SK-N-SH treated with all-trans-retinoic acid at 6 μM for 48 hours (cell line): ENCODE data around the gene PLXNA4.

ENCODE experiments used
- ATAC-seq: fragments of 200-7000 bp; cut with Tn5 transposase; 3 replicates; pipeline ENCODE4 v1.9.1; 2020; ENCODE audit warnings: mild to moderate bottlenecking, moderate library complexity
- ARNTL ChIP-seq: fragments of 450-650 bp; formaldehyde crosslinking; IDR thresholded peaks from 2 replicates; pipeline ENCODE4 v1.5.0; 2020; ENCODE audit warnings: low read depth, mild to moderate bottlenecking, moderate library complexity, borderline replicate concordance
- BACH2 ChIP-seq: fragments of 250-450 bp; sonication (Bioruptor Pico); IDR thresholded peaks from 2 replicates; pipeline ENCODE4 v1.9.0; 2021; ENCODE audit warnings: mild to moderate bottlenecking, borderline replicate concordance
- CSDC2 ChIP-seq: fragments of 250-450 bp; sonication (Bioruptor Pico); IDR thresholded peaks from 2 replicates; pipeline ENCODE4 v1.5.0; 2020; ENCODE audit warnings: mild to moderate bottlenecking, moderate library complexity
- ESRRG ChIP-seq: fragments of 250-450 bp; sonication (Bioruptor Pico); IDR thresholded peaks from 2 replicates; pipeline ENCODE4 v1.6.1; 2021; ENCODE audit warnings: mild to moderate bottlenecking
- GLIS3 ChIP-seq: fragments of 250-450 bp; sonication (Bioruptor Pico); IDR thresholded peaks from 2 replicates; pipeline ENCODE4 v1.5.0; 2020; ENCODE audit warnings: mild to moderate bottlenecking, moderate library complexity
- ISL1 ChIP-seq: fragments of 250-450 bp; sonication (Bioruptor Pico); IDR thresholded peaks from 2 replicates; pipeline ENCODE4 v2.1.2; 2022; ENCODE audit warnings: mild to moderate bottlenecking, moderate library complexity
- OSR1 ChIP-seq: fragments of 250-450 bp; sonication (Bioruptor Pico); IDR thresholded peaks from 2 replicates; pipeline ENCODE4 v1.8.0; 2022; ENCODE audit warnings: moderate library complexity, mild to moderate bottlenecking, inconsistent platforms
- PPARA ChIP-seq: fragments of 250-450 bp; sonication (Bioruptor Pico); IDR thresholded peaks from 2 replicates; pipeline ENCODE4 v1.5.0; 2020; ENCODE audit warnings: mild to moderate bottlenecking, borderline replicate concordance
- RARB ChIP-seq: fragments of 250-450 bp; sonication (Bioruptor Pico); IDR thresholded peaks from 2 replicates; pipeline ENCODE4 v1.8.0; 2021; ENCODE audit warnings: mild to moderate bottlenecking, moderate library complexity
- SNAI2 ChIP-seq: fragments of 250-450 bp; sonication (Bioruptor Pico); IDR thresholded peaks from 2 replicates; pipeline ENCODE4 v1.5.0; 2020; ENCODE audit warnings: mild to moderate bottlenecking, moderate library complexity
- TCF4 ChIP-seq: fragments of 250-450 bp; sonication (Bioruptor Pico); IDR thresholded peaks from 2 replicates; pipeline ENCODE4 v1.8.0; 2021; ENCODE audit warnings: mild to moderate bottlenecking, moderate library complexity, borderline replicate concordance
- TOX ChIP-seq: fragments of 250-450 bp; sonication (Bioruptor Pico); IDR thresholded peaks from 2 replicates; pipeline ENCODE4 v1.8.0; 2021; ENCODE audit warnings: mild to moderate bottlenecking, moderate library complexity, borderline replicate concordance
- ZC3H10 ChIP-seq: fragments of 250-450 bp; sonication (Bioruptor Pico); IDR thresholded peaks from 2 replicates; pipeline ENCODE4 v1.5.1; 2021; ENCODE audit warnings: mild to moderate bottlenecking, moderate library complexity
- ZFP30 ChIP-seq: fragments of 450-650 bp; formaldehyde crosslinking; IDR thresholded peaks from 2 replicates; pipeline ENCODE4 v1.5.0; 2022; ENCODE audit warnings: mild to moderate bottlenecking, moderate library complexity
- ZNF565 ChIP-seq: fragments of 450-650 bp; formaldehyde crosslinking; conservative IDR thresholded peaks from 2 replicates; pipeline ENCODE4 v1.5.0; 2020; ENCODE audit warnings: low read depth, mild to moderate bottlenecking, moderate library complexity
- ZNF70 ChIP-seq: fragments of 450-650 bp; formaldehyde crosslinking; IDR thresholded peaks from 2 replicates; pipeline ENCODE4 v1.5.0; 2020; ENCODE audit warnings: mild to moderate bottlenecking, moderate library complexity
- ZNF8 ChIP-seq: fragments of 450-650 bp; formaldehyde crosslinking; IDR thresholded peaks from 2 replicates; pipeline ENCODE4 v1.5.0; 2020; ENCODE audit warnings: mild to moderate bottlenecking, moderate library complexity
- TF ChIP-seq, protein P1 (sequence below): fragments of 250-450 bp; sonication (Bioruptor Pico); IDR thresholded peaks from 2 replicates; pipeline ENCODE4 v1.5.1; 2020; ENCODE audit warnings: low read depth, mild to moderate bottlenecking, moderate library complexity
- TF ChIP-seq, protein P2 (sequence below): fragments of 250-450 bp; sonication (Bioruptor Pico); IDR thresholded peaks from 2 replicates; pipeline ENCODE4 v1.8.0; 2020; ENCODE audit warnings: mild to moderate bottlenecking, moderate library complexity, borderline replicate concordance
- TF ChIP-seq, protein P3 (sequence below): fragments of 250-450 bp; sonication (Bioruptor Pico); IDR thresholded peaks from 2 replicates; pipeline ENCODE4 v1.5.0; 2020; ENCODE audit warnings: mild to moderate bottlenecking, moderate library complexity
- TF ChIP-seq, protein P4 (sequence below): fragments of 250-450 bp; sonication (Bioruptor Pico); IDR thresholded peaks from 2 replicates; pipeline ENCODE4 v1.8.0; 2021; ENCODE audit warnings: low read depth, mild to moderate bottlenecking, moderate library complexity, borderline replicate concordance

PLXNA4 gene

DNA sequence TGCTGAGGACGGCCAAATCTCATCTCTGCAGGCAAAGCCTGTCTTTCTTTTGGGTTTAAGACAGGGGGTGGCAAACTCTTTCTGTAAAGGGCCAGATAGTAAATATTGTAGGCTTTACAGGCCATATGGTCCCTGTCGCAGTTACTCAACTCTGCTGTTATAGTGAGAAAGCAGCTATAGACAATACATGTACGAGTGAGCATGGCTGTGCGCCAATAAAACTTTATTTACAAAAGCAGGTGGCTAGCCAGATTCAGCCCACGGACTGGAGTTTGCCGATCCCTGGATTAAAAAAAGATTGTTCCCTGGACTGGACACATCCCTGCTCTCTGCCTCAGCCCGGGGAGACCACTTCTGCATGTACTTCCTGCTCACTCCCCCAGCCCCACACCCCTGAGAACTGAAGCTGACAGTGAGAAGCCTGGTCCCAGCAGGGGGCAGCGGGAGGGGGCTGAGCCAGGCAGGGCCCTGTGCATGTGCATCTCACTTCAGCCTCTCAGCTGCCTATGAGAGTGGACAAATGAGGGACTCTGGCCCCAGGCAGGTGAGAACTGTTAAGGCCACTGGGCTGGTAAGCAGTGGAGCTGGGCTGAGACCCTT, 392.4 kb downstream of the PLXNA4 start:
- no peak for ATAC-seq

DNA sequence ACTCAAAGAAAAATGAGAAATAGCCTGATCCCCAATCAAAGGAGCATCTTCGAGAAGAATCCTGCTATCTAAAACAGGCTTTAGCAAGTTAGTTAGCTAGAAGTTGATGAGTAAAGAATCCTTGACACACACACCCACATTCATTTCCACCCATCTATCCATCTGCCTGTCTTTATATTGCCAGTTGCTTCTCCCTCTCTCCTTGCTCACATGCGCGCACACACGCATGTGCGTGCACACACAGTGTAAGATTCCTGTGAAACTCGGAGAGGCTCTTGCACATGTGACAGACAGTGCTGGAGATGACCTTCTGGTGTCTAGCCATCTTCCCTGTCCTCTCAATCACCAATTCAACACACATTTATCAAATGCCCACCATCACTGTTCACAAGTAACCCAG, 393.3 kb downstream of the PLXNA4 start:
- TF ChIP-seq RARB (no peak), TOX (CRISPR knock-in tag) (no peak), ZNF565 (no peak), ZNF8 (CRISPR knock-in tag) (no peak), ZNF70 (CRISPR knock-in tag) (no peak), CSDC2 (no peak), TCF4 (CRISPR knock-in tag) (no peak)
- TF ChIP-seq, protein P1, sequence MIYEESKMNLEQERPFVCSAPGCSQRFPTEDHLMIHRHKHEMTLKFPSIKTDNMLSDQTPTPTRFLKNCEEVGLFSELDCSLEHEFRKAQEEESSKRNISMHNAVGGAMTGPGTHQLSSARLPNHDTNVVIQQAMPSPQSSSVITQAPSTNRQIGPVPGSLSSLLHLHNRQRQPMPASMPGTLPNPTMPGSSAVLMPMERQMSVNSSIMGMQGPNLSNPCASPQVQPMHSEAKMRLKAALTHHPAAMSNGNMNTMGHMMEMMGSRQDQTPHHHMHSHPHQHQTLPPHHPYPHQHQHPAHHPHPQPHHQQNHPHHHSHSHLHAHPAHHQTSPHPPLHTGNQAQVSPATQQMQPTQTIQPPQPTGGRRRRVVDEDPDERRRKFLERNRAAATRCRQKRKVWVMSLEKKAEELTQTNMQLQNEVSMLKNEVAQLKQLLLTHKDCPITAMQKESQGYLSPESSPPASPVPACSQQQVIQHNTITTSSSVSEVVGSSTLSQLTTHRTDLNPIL (CRISPR knock-in tag) = no peak
- ATAC-seq = no peak

More for the DNA sequence above, 392.4 kb downstream of the PLXNA4 start:
- TF ChIP-seq BACH2 (CRISPR knock-in tag) (no peak), GLIS3 (CRISPR knock-in tag) (no peak), ISL1 (no peak), TCF4 (CRISPR knock-in tag) (no peak), ZNF565 (no peak)
- TF ChIP-seq, protein P2, sequence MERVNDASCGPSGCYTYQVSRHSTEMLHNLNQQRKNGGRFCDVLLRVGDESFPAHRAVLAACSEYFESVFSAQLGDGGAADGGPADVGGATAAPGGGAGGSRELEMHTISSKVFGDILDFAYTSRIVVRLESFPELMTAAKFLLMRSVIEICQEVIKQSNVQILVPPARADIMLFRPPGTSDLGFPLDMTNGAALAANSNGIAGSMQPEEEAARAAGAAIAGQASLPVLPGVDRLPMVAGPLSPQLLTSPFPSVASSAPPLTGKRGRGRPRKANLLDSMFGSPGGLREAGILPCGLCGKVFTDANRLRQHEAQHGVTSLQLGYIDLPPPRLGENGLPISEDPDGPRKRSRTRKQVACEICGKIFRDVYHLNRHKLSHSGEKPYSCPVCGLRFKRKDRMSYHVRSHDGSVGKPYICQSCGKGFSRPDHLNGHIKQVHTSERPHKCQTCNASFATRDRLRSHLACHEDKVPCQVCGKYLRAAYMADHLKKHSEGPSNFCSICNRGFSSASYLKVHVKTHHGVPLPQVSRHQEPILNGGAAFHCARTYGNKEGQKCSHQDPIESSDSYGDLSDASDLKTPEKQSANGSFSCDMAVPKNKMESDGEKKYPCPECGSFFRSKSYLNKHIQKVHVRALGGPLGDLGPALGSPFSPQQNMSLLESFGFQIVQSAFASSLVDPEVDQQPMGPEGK (CRISPR knock-in tag) = no peak

DNA sequence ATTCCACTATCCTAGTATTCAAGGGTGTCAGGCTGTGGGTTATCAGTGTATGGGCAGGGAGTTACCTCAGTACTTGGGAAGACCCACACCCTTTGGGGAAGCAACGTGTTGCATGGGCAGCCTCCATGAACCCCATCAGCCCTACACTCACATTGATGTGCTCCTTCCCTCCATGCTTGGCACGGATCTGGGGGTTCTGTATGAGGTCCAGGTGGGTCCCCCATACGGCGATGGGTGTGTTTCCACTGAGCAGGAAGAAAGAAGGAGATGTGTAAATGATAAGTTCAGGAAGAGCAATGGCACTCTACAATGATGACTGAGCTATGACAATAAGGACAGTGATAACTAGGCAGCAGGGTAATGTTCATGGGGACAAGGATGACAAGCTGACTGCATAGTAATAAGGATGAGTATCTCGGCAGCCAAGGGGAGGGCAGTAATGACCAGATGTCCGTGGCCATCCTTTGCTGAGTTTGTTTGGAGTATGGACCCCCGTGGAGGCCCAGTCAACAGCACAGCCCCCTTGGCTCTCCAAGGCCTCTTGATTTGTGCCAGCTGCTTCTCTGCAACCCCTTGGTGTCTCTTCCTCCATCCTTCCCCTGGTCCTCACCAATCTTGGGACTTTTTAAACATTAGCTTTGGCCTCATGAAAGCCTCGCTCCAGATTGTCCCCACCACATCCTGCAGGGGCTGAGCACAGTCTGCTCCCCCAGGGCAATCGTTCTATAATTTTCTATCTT, 394.2 kb downstream of the PLXNA4 start:
- TF ChIP-seq ZNF565 (no peak), ZC3H10 (CRISPR knock-in tag) (no peak), PPARA (CRISPR knock-in tag) (no peak), TCF4 (CRISPR knock-in tag) (no peak), ESRRG (CRISPR knock-in tag) (no peak), ISL1 (no peak), ZFP30 (CRISPR knock-in tag) (no peak), GLIS3 (CRISPR knock-in tag) (no peak), SNAI2 (CRISPR knock-in tag) (no peak), ARNTL (no peak), OSR1 (CRISPR knock-in tag) (no peak), CSDC2 (no peak), TOX (CRISPR knock-in tag) (no peak)
- TF ChIP-seq, protein P3, sequence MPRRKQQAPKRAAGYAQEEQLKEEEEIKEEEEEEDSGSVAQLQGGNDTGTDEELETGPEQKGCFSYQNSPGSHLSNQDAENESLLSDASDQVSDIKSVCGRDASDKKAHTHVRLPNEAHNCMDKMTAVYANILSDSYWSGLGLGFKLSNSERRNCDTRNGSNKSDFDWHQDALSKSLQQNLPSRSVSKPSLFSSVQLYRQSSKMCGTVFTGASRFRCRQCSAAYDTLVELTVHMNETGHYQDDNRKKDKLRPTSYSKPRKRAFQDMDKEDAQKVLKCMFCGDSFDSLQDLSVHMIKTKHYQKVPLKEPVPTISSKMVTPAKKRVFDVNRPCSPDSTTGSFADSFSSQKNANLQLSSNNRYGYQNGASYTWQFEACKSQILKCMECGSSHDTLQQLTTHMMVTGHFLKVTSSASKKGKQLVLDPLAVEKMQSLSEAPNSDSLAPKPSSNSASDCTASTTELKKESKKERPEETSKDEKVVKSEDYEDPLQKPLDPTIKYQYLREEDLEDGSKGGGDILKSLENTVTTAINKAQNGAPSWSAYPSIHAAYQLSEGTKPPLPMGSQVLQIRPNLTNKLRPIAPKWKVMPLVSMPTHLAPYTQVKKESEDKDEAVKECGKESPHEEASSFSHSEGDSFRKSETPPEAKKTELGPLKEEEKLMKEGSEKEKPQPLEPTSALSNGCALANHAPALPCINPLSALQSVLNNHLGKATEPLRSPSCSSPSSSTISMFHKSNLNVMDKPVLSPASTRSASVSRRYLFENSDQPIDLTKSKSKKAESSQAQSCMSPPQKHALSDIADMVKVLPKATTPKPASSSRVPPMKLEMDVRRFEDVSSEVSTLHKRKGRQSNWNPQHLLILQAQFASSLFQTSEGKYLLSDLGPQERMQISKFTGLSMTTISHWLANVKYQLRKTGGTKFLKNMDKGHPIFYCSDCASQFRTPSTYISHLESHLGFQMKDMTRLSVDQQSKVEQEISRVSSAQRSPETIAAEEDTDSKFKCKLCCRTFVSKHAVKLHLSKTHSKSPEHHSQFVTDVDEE (CRISPR knock-in tag) = no peak
- TF ChIP-seq, protein P1 (CRISPR knock-in tag) = no peak
- TF ChIP-seq, protein P4, sequence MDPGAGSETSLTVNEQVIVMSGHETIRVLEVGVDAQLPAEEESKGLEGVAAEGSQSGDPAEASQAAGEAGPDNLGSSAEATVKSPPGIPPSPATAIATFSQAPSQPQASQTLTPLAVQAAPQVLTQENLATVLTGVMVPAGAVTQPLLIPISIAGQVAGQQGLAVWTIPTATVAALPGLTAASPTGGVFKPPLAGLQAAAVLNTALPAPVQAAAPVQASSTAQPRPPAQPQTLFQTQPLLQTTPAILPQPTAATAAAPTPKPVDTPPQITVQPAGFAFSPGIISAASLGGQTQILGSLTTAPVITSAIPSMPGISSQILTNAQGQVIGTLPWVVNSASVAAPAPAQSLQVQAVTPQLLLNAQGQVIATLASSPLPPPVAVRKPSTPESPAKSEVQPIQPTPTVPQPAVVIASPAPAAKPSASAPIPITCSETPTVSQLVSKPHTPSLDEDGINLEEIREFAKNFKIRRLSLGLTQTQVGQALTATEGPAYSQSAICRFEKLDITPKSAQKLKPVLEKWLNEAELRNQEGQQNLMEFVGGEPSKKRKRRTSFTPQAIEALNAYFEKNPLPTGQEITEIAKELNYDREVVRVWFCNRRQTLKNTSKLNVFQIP = no peak
- TF ChIP-seq, protein P2 (CRISPR knock-in tag) = no peak
- TF ChIP-seq, all 23 proteins: peak for 0
- ATAC-seq = no peak
